ENCODE data around the gene THAP11.

The THAP11 gene

DNA sequence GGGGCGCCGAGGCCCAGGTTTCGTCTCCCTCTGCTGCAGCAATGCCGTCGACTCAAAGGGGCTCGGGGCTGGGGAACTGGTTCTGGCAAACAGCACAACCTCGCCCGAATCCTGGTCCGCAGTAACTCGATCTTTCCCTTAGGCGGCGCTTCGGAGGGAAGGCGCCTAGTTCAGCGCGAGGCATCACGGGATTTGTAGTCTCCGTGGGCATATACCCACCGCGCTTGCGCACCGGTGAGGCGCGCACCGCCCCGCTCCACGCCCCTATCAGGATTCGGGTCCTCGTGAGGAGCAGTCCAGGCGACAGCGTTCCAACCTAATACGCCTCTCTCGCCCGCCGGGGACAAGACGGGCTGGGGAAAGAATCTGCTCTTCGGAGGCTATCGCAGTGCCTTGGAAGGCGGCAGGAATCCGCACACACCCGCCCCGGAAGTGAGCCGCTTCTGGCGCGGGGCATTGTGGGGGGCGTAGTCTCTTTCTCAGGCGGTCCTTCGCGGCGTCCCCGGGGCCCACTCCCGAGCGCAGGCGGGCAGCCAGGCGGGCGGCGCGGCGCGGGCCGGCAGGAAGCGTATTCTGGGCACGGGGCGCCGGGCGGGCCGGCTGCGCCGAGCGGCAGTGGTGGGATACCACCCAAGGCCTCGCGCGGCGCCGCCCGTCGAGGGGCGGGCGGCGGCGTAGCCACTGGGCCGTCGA is at the start of gene THAP11:
Gene THAP11 (plus strand): TSS at position 505 of the 693 bp plus-strand sequence. CDS start 235 bp downstream, outside the sequence.
- peak; percentile 95 for DNase-seq

DNA sequence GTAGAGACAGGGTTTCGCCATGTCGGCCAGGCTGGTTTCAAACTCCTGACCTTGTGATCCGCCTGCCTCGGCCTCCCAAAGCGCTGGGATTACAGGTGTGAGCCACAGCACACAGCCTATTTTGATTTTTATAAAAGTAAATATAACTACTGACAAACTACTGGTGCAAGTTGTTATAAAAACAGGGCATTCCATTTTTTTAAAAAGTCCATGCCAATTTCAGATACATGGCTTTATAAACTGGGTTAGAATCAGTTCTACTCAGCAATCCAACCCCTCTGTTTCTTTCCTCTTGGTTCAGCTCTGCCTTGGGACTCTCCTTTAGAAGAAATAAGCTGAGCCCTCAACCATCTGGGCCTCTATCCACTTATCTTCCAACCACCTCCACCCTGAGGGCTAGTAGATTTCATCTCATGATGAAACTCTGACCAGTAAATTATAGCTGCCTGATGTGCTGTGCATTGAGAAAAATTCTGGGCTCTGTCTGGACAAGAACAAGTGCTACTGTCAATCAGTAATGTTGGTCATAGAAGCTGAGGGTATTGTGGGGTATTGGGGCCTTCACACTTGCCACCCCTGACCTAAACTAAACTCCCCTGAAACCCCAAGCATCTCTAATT is 45.9 kb upstream of the THAP11 start:
- no peak for DNase-seq

- DNase-seq, result no peak
These were observed 41.7 kb upstream of the THAP11 start for GRCh38 chr16:67800338-67800926.

DNA sequence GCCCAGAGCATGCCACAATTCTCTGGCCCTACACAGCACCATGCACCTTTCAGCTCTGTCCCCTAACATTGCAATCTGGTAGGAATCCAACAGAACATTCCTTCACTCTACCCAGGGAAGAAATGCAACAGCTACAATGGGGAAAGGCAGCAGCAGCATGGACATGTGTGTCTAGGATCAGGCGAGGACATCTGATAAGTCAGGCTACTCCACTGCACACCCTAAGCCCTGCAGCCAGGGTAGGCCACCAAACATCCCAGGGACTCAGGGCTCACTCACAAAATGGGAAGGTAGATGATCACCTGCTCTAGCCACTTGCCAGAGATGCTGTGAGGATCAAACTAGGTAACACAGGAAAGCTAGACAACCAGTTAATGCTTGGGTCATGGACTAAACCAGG is 40.9 kb upstream of the THAP11 start:
- DNase-seq, result no peak

DNA sequence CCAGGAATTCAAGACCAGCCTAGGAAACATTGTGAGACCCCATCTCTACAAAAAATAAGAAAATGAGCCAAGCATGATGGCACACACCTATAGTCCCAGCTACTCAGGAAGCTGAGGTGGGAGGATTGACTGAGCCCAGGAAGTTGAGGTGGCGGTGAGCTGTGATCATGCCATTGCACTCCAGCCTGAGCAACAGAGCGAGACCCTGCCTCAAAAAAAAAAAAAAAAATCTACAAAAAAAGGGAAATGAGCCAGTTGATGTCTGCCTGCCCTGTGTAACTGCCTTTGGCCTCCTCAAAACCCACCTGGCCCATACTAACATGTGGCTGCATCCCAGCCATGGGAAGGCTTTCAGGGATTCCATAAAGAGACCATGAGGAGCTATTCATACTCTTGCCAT is 40.2 kb upstream of the THAP11 start:
- DNase-seq, result no peak

GRCh38 chr16:67803894-67804293 is 38.2 kb upstream of the THAP11 start:
- DNase-seq, result no peak

DNA sequence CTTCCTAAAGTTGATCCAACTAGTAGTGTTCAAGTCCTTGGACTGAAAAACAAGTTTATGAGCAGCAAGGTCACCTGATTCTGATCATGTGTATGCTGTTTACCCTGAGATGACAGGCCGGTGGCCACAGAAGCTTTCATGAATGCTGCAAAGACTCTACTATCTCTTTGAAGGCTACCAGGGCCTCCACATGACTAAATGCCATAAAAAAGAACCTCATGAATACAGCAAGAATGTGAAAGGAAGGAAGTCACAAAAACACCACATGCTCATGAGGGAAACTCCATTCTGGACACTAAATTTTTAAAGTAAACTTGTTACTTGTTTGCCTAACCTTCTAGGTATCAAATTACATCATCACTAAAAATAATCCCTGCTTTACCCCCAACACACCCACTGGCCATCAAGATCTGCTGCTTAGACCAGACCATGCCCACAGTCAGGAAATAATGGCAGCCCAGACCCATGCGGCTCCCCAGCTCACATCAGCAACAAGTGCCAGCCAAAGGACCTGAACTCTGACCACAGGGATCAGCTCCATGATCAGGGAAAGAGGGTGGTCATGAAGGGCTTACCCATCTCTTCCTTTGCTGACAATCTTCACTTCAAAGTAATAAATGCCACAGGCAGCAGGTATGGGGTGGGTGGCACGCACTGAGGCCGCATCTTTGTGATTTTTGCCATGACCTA is 37.1 kb upstream of the THAP11 start:
- no peak for DNase-seq

DNA sequence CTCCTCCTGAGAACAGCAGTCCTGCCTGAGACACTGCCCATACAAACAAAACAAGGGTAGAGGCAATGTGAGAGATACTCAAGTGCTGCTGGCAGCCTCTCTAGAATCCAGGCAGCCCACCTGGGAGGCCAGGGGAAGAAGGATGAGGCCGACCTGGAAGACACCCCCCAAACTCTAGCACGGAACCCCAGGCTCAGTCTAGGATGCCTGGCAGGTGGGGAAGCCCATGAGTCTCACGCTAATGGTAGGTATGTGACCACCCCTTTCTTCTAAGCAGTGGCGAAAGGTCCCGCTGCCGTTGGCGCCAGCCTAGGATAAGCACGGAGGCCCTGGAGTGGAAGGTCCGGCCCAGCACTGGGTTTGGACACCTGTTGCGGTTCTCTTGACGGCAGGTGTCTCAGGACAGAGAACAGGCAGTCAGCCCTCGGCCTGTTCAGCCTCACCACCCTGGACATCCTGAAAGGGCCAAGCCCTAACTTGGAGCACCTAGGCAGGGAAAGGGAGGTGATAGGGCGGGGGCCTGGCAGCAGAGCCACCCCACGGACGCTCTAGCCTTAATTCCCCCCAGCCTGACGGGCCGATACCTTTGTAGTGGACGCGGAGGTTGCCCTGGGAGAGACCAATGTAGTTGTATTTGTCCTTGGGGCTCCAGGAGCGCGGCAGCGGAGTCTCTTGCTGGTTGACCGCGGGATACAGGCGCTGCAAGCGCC is 36.2 kb upstream of the THAP11 start:
- no peak for DNase-seq

DNA sequence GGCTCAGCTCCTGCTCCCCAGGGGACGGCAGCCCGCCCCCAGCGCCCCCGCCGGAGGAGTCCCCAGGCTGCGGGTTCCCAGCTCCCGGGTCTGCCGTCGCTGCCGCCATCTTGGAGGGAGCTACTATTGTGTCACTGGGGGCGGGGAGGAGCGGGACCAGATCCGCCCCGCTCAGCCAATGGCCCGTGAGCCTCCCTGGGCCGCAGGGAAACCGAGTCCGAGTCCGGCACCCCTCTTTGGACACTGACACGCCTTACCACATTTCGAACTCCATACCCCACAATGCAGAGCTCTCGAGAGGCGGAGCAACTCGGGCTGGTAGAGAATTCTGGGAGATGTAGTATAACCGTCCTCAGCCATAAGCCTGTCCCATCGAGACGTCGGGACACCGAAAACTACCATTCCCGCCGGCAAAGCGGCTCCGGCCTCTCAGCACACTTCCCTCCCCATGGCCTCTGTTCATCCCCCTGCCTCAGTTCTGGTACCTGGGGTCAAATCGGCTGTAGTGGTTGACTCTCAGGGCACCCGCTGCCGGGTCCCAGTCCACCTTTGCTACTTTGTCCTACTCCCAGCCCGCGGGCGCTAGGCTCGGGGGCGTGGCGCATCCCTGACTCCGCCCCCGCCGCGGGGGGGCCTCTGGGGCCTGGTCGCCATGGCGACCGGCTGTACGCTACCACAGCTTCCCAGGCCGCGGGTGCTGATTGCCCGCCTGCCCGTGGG is 35.5 kb upstream of the THAP11 start, which contains the start of the genes RANBP10 and TSNAXIP1:
Gene RANBP10 (minus strand): TSS at position 133 of the 720 bp plus-strand sequence. CDS start 24 bp downstream, at position 109.
Gene TSNAXIP1 (plus strand): TSS at position 462 of the 720 bp plus-strand sequence. CDS start 261 bp downstream, outside the sequence.
- DNase-seq, result peak; percentile 98

GRCh38 chr16:67807148-67807682 is 34.9 kb upstream of the THAP11 start:
- DNase-seq, result no peak

DNA sequence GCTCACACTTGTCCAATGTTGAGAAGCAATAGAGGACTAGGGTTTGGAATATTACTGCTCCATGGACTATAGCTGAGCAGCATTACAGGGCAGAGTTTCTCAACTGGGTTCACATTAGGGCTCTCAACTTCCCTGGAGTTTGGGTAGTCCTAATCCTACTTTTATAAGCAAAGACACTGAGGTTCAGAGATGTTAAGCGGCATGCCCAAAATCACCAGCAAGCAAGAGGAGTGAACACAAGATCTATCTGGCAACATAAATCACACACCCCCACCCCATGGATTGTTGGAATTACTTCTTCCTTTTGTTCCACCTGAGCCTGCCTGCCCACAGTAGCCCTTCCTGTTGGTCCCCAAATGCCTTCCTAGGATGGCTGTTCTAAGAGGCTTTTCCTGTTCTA is 30.2 kb upstream of the THAP11 start:
- no peak for DNase-seq

GRCh38 chr16:67814567-67814966 is 27.6 kb upstream of the THAP11 start:
- DNase-seq, result no peak

DNA sequence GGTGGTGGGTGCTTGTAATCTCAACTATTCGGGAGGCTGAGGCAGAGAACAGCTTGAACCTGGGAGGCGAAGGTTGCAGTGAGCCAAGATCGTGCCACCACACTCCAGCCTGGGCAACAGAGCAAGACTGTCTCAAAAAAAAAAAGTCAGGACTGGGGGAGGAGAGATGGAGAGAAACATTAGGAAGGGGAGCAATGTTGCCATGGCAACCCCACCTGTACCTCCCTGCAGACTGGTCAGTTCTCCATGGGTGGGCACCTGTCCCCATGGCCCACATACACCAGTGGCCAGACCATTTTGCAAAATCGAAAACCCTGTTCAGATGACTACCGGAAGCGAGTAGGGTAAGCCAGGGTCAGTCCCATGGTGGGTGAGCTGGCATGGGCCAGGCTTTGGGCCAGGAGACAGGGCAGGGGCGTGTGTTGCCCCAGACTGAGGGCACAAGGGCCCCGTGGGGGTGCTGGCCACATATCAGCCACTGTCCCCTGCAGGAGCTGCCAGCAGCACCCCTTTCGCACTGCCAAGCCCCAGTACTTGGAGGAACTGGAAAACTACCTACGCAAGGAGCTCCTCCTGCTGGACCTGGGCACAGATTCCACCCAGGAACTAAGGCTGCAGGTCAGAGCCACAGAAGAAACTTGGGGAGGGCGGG is 21.4 kb upstream of the THAP11 start:
- DNase-seq, result no peak

DNA sequence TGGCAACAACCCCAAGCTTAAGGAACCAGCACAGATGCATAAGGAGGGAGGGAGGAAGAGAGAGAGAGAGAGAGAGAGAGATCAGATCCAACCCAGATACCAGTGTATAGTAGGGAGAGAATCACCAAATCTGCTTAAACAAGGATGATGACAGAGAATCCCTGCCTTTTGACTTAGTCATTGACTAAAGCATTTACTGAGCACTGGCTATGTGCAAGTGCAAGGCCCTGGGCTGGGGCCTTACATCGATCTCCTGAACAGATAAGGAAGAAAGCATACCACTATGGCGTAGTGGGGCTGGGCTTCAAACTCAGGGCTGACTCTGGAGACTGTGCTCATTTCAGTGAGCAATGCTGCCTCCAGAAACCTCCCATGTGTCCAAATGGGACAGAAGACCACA is 19.6 kb upstream of the THAP11 start:
- DNase-seq, result no peak

GRCh38 chr16:67825119-67825518 is 17.0 kb upstream of the THAP11 start:
- DNase-seq, result no peak

DNA sequence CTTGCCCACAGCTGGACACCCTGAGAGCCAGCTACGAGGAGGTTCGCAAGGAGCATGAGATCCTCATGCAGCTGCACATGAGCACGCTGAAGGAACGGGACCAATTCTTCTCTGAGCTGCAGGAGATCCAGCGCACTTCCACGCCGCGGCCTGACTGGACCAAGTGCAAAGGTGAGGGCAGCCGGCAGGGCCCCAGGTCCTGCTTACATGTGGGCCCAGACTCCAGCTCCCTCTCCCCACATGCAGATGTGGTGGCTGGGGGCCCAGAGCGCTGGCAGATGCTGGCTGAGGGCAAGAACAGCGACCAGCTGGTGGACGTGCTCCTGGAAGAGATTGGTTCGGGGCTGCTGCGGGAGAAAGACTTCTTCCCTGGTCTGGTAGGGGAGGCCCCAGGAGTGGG is 16.2 kb upstream of the THAP11 start:
- DNase-seq, result no peak

DNA sequence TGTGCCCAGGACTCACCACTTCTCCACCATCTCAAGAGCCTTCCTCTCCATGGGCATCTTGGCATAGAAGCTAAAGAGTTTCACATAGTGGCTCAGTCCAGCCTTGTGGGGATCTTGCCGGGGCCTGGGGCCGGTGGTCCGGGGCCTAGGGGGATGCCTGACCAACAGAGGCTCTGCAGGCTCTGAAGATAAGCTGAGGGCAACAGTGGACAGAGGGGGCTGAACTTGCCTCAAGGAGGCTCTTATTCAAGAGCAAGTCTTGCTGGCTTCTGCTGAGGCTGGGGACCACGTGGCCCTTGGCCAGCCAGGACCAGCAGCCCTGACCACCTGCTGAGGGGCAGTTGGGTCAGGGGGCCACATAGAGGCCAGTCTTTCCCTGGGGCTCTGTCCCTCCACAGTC is 13.5 kb upstream of the THAP11 start:
- no peak for DNase-seq

DNA sequence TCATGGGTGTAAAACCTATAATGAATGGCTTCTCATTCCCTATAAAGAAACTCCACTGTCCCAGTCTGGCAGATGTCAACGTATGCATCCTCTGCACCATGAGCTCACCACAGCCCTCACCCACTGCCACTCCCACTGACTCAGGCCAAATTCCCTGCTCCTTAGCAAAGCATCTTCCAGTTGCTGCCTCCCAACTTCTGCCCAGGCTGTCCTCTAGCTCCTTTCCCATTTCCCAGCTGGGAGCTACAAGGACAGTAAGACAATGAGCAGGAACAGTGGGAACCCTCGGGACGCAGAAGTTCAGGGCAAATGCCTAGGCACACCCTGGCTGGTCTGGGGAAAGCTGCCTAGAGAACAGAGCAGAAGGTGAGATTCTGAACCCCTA is 9.1 kb upstream of the THAP11 start:
- DNase-seq, result no peak

GRCh38 chr16:67833415-67834241 is 8.5 kb upstream of the THAP11 start:
- DNase-seq, result peak; percentile 88

DNA sequence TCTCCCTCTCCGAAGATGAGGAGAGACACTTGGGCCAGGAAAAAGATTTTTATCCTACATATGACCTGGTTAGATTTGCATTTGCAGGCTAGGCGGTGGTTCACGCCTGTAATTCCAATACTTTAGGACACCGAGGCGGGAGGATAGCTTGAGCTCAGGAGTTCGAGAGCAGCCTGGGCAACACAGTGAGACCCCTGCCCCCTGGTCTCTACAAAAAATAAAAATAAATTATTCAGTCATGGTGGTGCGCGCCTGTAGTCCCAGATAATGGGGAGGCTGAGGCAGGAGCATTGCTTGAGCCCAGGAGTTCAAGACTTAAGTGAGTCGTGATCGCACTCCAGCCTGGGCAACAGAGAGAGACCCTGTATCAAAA is 7.9 kb upstream of the THAP11 start:
- no peak for DNase-seq
